Activated T-helper 1 cell treated with anti-CD3 and anti-CD28 coated beads, Interleukin-2, amount 50 U/mL, for 16 hours (primary cell): Measurements from ENCODE around the gene DDX49.
A peak's percentile ranks its signal among the peaks of the same experiment; 100 is the strongest.

Experiments
- DNase-seq, 2 donors: peaks; one replicate each; pipeline ENCODE4 v3.0.0-alpha.2; 2020; ENCODE audit warnings: low read depth in 1 of 2, low spot score in 1 of 2

The DDX49 gene, protein sequence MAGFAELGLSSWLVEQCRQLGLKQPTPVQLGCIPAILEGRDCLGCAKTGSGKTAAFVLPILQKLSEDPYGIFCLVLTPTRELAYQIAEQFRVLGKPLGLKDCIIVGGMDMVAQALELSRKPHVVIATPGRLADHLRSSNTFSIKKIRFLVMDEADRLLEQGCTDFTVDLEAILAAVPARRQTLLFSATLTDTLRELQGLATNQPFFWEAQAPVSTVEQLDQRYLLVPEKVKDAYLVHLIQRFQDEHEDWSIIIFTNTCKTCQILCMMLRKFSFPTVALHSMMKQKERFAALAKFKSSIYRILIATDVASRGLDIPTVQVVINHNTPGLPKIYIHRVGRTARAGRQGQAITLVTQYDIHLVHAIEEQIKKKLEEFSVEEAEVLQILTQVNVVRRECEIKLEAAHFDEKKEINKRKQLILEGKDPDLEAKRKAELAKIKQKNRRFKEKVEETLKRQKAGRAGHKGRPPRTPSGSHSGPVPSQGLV

DNA sequence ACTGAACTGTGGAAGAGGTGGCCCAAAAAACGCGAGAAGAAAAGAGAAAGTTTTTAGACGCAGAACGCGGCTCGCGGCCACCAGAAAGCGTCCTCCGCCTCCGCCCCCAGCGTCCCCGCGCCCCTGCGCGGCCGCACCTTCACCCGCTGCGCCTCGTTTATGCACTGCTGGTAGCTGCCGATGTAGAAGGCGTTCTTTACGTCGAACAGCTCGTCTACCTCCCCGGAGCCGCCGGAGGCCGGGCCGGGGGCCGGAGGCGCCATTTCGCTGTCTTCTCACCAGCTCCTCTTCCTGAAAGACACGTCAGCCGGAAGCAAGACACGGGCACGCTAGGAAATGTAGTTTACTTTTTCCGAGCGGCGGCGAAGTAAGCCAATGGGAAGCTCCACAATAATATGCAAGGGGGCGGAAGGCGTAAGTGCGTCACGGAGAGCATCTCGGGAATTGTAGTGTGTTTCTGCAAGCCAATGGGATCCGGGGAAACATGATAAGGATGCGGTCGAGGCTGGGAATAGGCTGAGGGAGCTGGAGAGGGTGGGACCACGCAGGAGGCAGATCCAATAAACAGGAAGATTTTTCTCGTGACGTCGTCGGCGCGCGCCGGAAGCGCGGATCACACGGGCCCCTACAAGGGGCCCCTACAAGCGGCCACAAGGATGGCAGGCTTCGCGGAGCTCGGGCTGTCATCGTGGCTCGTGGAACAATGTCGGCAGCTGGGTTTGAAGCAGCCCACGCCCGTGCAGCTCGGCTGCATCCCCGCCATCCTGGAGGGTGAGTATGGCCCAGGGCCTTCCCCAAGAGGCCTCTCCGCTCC lies at the start of gene DDX49, which contains the start of gene COPE:
Gene DDX49 (plus strand): TSS at position 630 of the 814 bp plus-strand sequence. CDS start 27 bp downstream, at position 657.
Gene COPE (minus strand): TSS at position 302 of the 814 bp plus-strand sequence. CDS start 39 bp downstream, at position 263.
- DNase-seq = peak; percentile 96

DNA sequence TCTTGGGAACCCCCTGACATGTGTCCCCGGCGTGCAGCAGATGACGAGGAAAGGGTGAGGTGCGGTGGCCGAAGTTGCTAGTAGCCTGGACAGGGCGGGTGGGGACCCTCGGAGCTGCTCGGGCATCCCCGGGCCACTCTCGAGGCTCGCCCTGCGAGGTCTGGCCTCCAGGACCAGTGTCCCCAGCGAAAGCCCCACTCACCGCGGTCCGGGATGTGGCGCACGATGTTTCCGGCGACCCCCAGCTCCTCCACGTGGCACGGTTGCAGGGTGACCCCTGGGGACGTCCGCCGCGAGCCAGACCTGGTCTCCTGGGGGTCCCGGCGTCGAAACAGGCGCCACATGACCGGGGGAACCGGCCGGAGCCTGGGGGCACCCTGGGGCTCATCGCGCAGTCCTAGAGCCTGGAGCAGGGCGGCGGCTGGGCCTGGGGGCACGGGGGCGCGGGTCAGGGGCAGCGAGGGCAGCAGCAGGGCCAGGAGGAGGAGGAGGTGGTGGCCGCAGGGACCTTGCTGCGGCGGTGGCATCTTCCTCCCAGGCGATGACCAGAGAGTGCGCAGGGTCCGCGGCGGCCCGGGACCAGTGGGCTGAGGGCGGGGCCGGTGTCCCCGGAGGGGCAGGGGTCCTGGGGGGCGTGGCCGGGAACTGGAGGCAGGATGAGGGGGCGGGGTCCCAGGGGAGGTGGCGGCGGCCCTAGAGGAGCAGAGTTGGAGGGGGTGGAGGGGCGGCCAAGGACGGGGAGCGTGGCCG lies 49.6 kb upstream of the DDX49 start:
- no peak for DNase-seq

DNA sequence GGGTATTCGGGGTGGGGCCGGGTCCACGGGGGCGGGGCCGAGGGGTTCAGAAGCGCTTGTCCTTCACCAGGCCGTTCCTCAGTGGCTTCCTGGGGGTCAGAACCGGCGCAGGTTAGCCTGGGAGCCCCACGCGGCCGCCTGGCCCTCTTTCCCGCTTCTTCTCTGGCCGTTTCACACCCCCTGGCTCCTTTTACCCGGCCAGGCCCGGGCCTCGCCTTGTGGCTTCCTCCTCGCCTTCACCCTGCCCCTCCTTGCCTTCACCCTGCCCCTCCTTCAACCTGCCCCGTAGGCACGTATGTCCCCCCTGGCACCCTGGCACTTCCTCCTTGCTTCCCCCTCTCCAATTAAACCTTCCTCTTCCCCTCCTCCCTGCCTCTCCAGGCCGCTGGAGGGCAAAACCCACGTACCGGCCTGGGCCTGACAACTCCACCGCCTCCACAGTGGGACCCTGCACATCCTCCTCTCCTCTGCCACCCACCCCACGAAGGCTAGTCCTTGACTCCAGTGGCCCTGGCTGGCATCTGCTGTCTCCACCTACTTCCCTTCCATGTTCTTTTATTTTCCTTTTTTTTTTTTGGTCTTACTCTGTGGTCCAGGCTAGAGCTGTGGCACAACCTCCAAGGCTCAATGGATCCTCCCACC lies 48.9 kb upstream of the DDX49 start:
- DNase-seq = no peak

DNA sequence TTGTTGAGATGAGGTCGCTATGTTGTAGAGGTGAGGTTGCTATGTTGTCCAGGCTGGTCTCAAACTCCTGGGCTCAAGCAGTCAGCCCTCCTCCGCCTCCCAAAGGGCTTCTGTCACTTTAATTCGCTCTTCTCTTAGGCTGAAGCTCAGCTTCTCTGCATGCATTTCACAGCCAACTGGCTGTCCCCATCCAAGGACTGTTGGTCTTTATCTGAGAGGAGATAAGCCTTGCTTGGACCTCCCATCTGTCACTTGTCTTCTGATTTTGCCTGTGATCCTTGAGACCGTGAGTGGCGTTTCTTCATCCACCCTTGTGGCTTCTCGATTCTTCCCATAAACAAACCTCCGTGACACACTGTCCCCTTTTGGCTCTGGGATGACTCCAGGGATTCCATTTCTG lies 48.0 kb upstream of the DDX49 start:
- DNase-seq = no peak

DNA sequence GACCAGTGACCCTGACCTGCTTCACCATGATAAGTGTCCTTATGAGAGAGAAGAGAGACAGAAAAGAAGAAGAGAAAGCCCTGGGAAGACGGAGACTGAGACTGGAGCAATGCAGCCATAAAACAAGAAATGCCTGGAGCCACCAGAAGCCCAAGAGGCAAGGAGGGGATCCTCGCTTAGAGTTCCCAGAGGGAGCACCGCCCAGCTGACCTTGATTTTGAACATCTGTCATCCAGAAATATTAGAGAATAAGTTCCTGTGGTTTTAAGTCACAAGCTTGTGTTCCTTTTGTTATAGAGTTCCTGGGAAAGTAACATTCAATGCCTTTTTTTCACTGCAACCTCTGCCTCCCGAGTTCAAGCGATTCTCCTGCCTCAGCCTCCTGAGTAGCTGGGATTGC lies 43.8 kb upstream of the DDX49 start:
- no peak for DNase-seq

DNA sequence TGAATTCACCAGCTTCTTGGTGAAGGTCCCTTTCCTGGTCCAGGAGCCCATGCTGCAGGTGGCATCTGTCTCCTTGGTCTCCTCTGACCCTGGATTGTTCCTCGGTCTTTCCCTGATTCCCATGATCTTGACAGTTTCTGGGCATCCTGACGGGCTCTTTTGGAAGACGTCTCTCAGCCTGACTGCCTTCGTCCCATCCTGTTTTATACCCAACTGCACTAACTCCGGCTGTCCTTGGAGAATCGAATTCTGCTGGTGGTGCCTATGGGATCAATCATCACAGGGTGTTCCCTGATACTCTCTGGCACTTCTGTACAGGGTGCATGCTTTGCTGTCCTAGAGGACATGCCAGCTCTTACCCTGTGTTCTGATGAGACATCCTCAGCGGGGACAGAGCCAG lies 42.6 kb upstream of the DDX49 start:
- no peak for DNase-seq

DNA sequence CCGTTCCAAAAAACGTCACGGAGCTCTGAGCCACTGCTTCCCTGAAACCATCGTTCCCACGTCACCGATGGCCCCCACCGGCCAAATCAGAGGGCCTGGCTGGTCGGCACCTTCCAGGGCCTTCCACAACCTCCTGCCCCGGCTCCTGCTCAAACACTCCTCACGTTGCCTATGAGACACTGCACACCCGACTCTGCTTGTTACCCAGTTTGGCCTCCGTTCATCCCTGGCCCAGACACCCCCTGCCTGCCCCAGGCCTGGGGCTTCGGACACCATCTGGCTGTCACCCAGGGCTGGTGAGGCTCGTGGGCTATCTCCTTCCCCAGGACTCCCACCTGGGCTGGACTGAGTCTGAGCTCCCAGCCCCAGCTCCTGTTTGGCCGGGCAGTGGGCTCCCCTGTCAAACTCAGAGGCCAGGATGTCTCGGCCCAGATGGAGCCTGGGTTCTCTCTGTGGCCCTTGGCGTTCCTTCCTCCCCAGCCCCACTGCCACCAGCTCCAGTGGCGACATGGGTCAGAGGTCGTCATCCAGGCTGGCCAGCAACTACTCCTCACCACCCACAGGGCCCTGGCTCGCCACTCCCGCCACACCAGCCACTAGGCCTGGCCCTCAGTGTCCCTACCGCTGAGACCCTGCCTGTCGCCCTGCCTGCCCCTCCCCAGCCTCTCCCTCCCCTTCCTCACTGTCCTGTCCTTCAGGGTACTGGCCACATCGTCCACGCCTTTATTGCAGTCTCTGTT lies 41.3 kb upstream of the DDX49 start:
- no peak for DNase-seq

DNA sequence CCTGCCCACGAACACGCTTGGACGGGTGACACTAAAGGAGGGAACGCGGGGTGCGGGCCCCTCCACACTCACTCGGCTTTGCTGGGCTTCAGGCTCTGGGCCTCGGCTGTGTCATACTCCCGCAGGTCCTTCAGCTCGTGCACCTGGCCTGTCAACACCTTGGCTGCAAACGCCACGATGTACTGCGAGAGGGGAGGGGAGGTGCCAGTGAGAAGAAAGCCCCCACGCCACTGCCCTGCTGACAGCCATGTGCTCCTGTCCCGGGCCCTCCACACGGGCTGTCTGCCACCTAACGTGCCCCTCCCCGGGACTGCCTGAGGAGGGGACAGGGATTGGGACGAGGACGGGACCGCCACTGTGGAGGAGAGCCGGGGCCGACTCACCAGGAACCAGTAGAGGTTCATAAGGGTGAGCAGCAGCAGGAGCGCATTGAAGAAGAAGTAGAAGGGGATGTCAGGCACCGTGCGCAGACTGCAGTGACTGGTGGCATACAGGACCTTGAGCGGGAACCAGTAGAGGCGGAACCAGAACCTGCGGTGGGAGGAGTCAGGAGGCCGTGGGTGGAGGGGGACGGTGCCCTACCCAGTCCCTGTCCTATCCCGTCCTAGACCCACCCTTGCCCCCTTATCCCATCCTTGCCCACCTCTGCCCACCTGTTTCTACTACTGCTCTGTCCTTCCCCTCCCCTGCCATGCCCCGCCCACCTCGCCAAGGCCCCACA lies 40.5 kb upstream of the DDX49 start:
- DNase-seq = no peak

DNA sequence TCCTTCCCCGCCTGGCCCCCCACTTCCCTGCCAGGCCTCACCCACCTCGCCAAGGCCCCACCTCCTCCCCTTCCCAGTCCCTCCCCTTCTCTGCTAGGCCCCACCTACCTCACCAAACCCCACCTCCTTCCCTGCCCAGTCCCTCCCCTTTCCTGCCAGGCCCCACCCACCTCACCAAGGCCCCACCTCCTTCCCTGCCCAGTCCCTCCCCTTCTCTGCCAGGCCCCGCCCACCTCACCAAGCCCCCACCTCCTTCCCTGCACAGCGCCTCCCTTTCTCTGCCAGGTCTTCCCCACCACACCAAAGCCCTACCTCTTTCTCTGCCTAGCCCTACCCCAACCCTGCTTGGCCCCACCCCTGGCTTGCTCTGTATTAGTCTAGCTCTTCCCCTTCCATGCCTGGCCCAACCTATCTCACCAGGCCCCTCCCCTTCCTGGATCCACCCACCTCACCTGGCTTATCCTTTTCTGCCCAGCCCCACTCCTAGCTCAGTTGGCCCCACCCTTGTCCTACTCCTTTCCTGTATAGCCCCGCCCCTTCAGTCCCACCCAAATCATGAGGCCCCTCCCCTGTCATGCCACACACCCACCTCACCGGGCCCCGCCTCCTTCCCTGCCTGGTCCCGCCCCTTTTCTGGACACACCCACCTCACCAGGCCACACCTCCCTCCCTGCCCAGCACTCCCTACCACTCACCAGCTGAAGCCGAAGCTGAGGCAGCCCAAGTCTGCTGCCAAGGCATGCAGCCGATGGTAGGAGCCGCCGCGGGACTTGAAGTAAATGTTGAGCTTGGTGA lies 39.7 kb upstream of the DDX49 start:
- no peak for DNase-seq

DNA sequence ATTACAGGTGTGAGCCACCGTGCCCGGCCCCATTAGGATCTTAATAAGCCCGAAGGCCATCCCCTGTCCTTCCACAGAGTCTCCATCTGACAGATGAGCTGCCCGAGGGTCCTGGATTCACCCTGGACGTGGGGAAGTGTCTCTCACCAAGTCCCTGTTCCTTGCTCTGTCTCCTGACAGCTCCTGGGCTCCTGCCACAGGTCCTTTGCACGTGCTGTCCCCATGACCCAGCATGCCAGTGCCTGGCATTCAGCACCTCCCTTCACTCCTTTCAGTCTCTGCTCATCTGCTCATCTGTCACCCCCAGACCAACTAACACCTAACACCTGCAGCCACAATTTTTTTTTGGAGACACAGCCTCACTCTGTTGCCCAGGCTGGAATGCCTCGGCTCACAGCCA lies 38.0 kb upstream of the DDX49 start:
- DNase-seq = no peak

DNA sequence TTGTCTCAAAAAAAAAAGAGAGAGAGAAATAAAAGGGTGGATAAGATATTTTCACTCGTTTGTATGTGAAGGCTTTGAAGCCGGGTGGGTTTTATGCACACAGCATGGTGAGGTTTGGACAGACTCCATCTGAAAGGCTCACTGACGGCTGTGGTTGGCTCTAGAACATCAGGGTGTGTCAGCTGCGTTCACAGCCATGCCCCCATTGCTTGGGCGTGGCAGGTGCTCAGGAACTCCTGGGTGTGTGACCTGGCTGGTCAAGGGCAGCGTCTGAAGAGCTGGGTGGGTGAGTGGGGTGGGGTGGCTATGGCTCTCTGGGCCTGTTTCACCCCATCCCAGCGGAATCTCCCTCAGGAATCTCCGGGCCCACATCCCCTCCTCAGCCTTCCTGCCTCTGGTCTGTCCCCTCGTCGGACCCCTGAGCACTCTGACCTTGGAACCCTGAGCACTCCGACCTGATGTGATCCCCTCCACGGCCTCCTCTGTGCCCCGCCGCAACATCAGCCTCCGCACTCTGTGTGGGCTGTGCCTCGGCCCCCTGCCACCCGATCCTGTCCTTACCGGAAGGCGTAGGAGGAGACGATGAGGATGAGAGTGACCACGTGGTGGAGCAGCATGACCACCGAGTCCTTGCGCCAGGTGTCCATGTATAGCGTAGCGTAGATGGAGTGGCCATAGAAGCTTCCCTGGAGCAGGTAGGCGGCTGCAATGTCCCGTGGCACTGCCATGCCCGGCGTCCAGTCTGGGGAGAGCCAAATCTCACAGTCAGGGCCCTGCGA lies 35.8 kb upstream of the DDX49 start:
- DNase-seq = no peak

DNA sequence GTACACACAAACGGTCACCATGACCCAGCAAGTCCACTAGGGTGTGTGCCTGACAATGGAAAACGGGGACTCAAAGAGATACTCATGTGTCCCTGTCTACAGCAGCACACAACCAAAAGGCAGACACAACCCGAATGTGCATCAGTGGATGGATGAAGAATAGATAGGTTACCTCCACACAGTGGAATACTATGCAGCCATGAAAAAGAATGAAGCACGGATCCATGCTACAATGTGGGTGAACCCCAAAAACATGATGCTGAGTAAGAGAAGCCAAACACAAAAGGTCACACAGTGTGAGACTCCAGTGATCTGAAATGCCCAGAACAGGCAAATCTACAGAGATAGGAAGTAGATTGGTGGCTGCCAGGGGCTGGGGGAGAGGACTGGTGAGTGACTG lies 32.5 kb upstream of the DDX49 start:
- no peak for DNase-seq

DNA sequence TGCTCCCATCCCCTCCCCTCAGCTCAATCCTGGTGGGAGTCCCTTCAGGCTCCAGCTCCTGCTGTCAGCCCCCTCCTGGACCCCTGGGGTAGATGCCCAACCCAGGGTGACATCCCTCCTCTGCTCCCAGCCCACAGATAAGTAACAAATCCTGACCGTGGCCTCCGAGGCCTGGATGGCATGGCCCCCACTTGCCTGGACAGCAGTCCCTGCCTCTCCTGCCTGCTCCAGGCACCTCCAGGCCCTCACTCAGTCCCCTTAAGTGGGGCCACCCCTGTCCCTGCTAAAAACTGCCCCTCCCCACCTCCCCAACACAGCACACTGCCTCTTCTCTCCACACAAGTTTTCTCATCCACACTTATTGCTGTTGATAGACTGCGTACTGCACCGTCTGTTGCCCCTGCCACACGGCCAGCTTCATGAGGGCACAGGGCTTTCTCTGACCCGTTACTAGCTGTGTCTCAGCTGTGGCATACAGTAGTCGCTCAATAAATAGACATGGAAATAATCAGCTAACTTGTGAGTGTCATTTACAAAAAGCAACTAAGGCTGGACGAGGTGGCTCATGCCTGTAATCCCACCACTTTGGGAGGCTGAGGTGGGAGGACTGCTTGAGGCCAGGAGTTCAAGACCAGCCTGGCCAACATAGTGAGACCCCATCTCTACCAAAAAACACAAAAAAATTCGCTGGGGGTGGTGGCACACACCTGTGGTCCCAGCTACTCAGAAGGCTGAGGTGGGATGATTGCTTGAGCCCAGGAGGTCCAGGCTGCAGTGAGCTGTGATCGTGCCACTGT lies 29.4 kb upstream of the DDX49 start:
- no peak for DNase-seq

DNA sequence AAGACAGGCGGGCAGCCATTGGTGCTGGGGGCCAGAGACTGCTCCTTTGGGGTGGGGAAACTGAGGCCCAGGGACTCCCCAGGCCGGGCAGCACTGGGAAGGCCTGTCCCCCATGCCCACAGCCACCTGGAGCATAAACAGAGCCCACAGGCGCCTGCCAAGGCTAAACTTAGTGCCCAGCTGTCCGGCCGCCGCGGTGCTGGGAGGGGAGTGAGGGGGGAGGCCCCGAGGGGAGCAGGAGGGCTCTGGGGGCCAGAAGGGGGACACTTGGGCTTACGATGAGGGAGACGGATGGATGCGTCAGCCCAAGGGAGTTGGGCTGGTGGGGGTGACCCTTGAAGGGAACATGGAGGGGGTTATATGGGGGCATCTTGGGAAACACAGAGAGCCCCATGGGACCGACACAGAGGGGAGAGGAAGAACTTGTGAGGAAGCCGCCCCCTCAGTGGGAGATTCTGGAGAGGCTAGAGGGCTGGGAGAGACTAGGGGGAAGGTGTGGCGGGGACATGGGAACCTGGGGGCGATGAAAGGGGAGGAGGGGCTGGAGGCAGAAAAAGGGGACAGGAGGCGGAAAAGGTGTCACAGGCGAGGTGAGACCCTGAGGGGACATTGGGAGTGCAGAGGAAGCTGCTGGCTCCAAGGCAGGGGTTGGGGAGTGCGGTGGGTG lies 25.8 kb upstream of the DDX49 start:
- no peak for DNase-seq

DNA sequence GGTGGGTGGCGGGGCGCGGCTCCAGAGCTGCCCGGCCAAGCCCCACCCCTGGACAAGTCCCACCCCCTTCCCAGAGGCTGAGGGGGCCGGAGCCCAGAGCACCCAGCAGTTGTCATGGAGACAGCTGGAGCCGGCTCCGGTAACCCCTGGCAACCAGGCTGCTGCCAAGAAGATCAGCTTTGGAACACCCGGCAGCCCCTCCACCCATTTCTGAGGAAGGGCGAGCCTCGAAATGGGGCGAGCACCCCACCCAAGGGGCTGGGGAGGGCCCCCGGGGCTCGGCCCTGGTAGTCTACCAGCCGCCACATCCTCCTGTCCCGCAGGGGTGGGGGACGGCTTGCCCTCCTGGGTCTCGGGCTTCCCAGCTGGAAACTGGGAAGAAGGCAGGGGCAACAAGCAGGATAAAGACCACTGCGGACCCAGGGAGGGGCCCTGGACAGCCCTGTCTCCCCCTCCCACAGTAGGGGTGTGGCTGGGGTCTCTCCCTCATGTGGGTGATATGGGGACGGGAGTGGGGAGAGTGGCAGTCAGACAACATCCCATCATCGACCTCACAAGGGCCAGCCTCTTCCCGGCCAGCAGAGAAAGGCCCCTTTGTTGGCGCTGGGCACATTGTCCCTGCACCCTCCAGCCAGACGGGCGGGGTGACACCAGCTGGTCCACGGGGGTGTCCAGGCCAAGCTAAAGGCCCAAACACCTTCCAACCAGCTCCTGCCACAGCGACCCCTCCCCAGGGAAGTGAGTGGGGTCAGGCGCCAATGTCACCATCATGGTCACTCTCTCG lies 25.1 kb upstream of the DDX49 start:
- DNase-seq = no peak
